ENCODE data around the gene TMPRSS13.
"Not testable (repeated sequence)": the region's sequence is repeated elsewhere in the genome, so short reads cannot be mapped to it uniquely, and the experiment has no call there.

Gene TMPRSS13

GRCh38 chr11:117869604-117870003, 59.6 kb downstream of the TMPRSS13 start:
- no peak for DNase-seq

DNA sequence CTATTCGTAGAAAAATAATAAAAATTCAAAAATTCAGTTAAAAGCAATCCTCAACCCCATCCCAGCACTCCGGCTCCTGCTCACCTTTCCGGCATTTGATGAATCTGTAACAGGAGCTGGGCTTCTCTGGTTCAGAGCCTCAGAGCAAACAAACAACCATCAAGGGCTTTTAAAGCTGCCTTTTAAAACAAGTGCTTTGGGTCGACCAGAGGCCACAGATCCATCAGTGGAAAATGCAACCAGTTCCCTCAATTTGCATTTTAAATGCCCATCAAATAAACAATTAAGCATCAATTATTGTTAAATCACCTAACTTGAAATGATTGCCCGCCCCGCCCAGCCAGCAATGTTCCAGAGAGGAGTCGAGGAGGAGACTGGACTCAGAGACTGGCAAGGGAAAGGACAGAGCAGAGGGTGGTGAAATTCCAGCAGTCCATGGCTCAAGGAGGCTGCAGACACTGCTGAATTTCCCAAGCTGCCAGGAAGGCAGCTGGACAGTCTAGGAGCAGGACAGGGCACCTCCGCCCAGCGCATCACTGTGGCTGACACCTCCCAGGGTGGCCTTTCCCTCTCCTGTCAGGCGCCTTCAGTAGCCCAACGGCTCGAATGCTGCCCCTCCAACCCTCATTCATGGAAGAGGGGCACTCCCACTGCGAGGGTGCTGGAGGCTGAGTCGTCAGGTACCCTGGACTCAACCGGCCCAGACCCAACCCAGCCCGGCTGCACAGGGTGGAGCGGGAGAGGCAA, 60.2 kb downstream of the TMPRSS13 start:
- no peak for DNase-seq

- DNase-seq: no peak
Measured at GRCh38 chr11:117868088-117868487, 61.1 kb downstream of the TMPRSS13 start.

DNA sequence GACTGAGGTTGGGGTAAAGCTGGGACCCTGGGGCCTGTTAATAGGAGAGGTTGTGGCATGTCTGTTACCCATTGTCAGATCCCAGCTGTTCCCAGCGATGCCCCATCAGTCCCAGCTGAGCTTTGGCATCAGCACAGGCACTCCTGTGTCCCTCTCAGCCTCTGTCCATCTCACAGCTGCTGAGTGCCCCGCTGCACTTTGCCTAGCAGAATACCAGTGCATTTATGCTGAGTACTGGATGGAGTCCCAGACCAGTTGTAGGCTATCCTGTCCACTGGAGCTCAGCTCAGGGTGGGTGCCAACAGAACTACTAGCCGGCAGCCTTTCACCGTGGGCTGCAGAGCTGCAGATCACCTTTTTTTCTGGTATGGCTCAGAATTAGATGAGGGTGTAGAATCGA, 62.7 kb downstream of the TMPRSS13 start:
- no peak for DNase-seq

DNA sequence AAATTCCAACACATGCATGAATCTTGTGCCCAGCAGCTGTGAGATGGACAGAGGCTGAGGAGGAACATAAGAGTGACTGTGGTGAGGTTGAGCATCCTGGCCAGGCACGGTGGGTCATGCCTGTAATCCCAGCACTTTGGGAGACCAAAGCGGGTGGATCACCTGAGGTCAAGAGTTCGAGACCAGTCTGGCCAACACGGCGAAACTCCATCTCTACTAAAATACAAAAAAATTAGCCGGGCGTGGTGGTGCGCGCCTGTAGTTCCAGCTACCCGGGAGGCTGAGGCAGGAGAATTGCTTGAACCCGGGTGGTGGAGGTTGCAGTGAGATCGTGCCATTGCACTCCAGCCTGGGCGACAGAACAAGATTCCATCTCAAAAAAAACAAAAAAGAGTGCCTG, 63.7 kb downstream of the TMPRSS13 start:
- DNase-seq: not testable (repeated sequence)

DNA sequence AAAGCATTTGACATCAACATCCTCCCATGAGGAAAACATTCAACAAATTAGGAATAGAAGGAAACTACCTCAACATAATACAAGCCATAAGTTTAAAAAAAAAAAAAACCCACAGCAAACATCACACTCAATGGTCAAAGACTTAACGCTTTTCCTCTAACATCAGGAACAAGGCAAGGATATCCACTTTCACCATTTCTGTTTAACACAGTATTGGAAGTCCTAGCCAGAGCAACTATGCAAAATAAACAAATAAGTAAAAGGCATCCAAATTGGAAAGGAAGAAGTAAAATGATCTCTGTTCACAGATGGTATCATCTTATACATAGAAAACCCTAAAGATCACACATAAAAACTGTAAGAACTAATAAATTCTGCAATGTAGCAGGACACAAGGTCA, 65.8 kb downstream of the TMPRSS13 start:
- no peak for DNase-seq

GRCh38 chr11:117862753-117863152, 66.4 kb downstream of the TMPRSS13 start:
- no peak for DNase-seq

- DNase-seq: no peak
Measured at GRCh38 chr11:117862019-117862725, 67.0 kb downstream of the TMPRSS13 start.

- DNase-seq: no peak
Measured at GRCh38 chr11:117861151-117862018, 67.8 kb downstream of the TMPRSS13 start.

- no peak for DNase-seq
Measured at GRCh38 chr11:117860139-117860538, 69.1 kb downstream of the TMPRSS13 start.

DNA sequence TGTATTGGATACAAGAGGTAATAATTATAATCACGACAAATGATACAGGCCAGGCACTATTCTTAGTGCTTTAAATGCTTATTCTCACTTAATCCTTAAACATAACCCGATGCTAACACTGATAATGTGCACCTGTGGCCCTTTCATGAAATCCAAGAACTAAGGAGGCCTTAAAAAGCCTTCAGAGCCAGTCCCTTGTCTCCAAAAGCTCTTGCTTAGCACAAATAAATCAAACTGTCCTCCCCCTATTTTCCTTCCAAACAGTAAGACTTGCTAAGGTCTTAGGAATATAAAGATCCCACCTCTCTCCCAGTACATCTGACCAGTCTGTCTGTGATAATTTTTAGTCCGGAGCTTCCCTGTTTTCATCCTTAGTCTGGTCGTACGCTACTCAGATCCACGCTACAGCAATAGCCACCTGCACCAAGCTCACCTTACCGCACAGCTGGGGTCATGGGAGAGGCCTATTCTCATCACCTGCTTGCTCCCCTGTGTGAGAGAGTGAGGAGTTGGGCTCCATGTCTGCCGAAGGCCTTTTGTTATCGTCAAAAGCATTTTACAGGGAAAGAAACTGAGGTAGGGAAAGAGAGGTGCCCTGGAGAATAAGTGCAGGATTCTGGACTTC, 69.6 kb downstream of the TMPRSS13 start:
- no peak for DNase-seq

- no peak for DNase-seq
Measured at GRCh38 chr11:117859061-117859460, 70.1 kb downstream of the TMPRSS13 start.

DNA sequence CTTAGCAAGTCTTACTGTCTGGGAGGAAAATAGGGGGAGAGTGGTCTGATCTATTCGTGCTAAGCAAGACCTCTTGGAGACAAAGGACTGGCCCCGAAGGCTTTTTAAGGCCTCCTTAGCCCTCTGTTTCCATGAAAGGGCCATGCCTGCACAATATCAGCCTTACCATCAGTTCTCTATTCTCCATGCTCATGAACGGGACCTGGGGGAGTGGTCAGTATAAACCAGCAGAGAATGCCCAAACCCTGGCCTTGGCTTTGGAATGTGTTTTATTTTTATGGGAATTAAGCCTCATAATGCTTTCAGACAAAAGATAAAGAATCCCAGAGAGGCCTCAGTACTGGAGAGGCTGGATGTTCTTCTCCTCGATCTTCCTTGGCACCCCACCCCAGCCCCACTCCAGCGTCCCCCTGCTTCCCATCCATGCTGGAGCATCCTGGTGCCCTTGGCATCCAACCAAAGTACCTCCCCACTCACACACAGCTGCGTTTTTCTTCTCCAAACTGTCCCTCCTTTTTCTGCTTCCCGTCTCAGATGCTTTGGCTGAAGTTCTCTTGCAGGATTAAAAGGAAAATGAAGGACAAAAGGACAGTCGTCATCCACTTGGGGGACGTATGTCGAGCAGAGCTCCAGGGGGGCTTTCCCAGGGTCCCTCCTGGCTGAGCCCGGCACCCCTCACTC, 71.3 kb downstream of the TMPRSS13 start:
- no peak for DNase-seq

DNA sequence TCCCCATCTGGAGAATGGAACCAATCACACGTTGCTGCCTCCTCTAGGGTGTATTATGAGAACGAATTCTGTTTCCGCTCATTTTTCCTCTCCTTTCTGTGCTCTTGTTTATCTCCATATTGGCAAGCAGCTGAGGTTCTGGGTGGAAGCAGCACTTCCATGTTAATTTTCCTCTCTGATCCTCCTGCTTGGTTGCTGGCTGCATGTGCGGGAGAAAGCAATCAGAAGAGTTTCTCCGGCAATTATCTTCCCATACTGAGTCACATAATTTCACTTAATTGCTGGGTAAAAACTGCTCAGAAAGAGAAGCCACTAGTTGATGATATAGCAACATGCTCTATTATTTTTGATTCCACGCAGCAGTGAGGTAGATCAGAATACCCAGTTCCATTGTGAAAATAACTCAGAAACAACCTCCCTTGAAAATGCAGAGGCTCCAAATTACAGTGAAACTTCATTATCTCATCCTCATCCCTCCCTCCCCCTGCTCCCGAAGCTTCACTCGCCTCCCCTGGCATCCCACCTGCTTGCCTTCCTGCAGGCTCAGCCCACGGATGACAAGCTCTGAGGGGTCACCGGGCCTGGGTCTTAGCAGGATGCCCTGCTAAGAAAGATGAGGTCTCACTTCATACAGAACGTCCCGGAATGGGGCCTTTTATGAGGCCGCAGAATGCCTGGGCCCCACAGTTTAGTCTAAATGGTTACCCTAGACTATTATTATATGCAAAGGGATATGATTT, 73.1 kb downstream of the TMPRSS13 start:
- no peak for DNase-seq

- DNase-seq: no peak
Measured at GRCh38 chr11:117855186-117855845, 73.9 kb downstream of the TMPRSS13 start.

DNA sequence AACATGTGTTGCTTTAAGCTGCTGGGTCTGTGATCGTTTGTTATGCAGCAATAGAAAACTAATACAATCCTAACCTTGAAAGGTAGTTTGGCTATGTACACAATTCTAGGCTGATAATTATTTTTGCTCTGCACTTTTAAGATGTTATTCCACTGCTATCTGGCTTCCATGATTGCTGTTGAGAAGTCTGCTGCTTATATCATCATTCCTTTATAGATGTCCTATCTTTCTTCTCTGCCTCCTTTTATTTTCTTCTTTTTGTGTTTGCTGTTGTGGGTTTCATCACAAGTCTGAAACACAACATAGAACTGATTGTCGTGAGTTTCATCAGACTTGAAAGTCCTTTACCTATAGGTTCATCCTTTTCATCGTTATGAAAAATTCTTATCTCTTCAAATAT, 76.9 kb downstream of the TMPRSS13 start:
- no peak for DNase-seq

DNA sequence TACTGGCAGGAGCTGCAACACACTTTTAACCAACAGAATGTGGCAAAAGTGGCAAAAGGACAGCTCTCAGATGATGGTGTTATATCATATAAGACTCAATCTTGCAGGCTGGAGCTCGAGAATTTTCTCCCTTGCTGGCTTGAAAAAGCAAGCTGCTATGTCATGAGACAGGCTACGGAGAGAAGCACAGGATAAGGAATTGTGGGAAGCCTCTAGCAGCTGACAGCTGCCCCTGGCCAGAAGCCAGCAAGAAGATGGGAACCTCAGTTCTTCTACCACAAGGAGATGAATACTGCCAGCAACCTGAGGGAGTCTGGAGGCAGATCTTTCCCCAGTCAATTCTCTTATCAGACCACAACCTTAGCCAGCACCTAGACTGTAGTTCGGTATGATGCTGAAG, 77.3 kb downstream of the TMPRSS13 start:
- no peak for DNase-seq

GRCh38 chr11:117851106-117851505, 78.1 kb downstream of the TMPRSS13 start:
- DNase-seq: no peak
